Loucy (cell line): Measurements from ENCODE around the gene TADA3.

Experiments used
- EZH2phosphoT487 ChIP-seq: fragments of 200-600 bp; IDR thresholded peaks from 2 replicates; pipeline ENCODE4 v1.6.1; 2018; ENCODE audit warnings: antibody characterized with exemption, mild to moderate bottlenecking, moderate library complexity, borderline replicate concordance
- TF ChIP-seq, protein P1 (sequence below): fragments of 200-600 bp; sonication (generic); conservative IDR thresholded peaks from 2 replicates; pipeline ENCODE4 v1.5.1; 2014; ENCODE audit warnings: mild to moderate bottlenecking, antibody characterized with exemption, low read length

DNA sequence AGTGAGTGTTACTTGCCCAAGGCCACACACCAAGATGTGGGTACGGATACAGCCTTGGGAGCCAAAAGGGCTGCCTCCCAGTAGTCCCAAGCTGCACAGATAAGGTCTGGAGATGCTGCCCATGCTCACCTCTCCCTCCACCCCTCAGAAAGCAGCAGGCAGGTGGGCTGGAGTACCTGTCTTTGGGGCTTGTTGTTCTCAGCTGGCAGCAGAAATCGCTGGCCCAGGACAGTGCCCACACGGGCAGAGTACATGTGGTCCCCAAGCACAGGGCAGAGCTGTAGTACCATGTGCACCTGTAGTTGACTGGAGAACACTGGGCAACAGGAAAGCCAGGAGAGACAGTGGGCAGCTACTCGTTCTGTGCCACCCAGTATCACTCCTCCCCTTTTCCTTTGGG is 46.6 kb upstream of the TADA3 start:
- TF ChIP-seq, protein P1, sequence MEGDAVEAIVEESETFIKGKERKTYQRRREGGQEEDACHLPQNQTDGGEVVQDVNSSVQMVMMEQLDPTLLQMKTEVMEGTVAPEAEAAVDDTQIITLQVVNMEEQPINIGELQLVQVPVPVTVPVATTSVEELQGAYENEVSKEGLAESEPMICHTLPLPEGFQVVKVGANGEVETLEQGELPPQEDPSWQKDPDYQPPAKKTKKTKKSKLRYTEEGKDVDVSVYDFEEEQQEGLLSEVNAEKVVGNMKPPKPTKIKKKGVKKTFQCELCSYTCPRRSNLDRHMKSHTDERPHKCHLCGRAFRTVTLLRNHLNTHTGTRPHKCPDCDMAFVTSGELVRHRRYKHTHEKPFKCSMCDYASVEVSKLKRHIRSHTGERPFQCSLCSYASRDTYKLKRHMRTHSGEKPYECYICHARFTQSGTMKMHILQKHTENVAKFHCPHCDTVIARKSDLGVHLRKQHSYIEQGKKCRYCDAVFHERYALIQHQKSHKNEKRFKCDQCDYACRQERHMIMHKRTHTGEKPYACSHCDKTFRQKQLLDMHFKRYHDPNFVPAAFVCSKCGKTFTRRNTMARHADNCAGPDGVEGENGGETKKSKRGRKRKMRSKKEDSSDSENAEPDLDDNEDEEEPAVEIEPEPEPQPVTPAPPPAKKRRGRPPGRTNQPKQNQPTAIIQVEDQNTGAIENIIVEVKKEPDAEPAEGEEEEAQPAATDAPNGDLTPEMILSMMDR: no peak
- TF ChIP-seq EZH2phosphoT487: no peak
